Activated CD8-positive, alpha-beta T cell treated with anti-CD3 and anti-CD28 coated beads, Interleukin-2, amount 10 ng/mL, durations not matched to agents 7 days and 5 days (primary cell): ENCODE measurements around the gene BICD2. TPM values are rescaled to one million over a fixed set of nuclear protein-coding genes. Genes with fewer than 3 reads are reported as not detected.
A peak's percentile ranks its signal among the peaks of the same experiment; 100 is the strongest.

Experiments used
- ATAC-seq: fragments of 150-1000 bp; cut with Tn5 transposase; one replicate; pipeline ENCODE4 v1.10.0; 2021; ENCODE audit warnings: moderate library complexity
- CTCF ChIA-PET: fragments of 350-600 bp; sonication (Branson Sonifier 250); formaldehyde crosslinking; loops from one replicate; lab custom pipeline; 2021; ENCODE audit warnings: antibody characterized with exemption; lab: Charles Lee
- POLR2A ChIA-PET: fragments of 350-600 bp; sonication (Branson Sonifier 250); formaldehyde crosslinking; loops from one replicate; lab custom pipeline; 2021; ENCODE audit warnings: antibody characterized with exemption; lab: Charles Lee
- DNase-seq: peaks from one replicate; pipeline ENCODE4 v3.0.0-alpha.2; 2020
- H3K27ac Mint-ChIP-seq: one replicate; pipeline ENCODE4 v1.8.0; 2021; ENCODE audit warnings: mild to moderate bottlenecking, mixed read lengths
- H3K27me3 Mint-ChIP-seq: one replicate; pipeline ENCODE4 v1.8.0; 2021; ENCODE audit warnings: low read depth, mixed read lengths
- H3K36me3 Mint-ChIP-seq: one replicate; pipeline ENCODE4 v1.8.0; 2021; ENCODE audit warnings: low read depth, mixed read lengths
- H3K4me1 Mint-ChIP-seq: one replicate; pipeline ENCODE4 v1.8.0; 2021; ENCODE audit warnings: low read depth, mixed read lengths
- H3K4me3 Mint-ChIP-seq: one replicate; pipeline ENCODE4 v1.8.0; 2021; ENCODE audit warnings: mild to moderate bottlenecking, mixed read lengths
- H3K9me3 Mint-ChIP-seq: one replicate; pipeline ENCODE4 v1.8.0; 2022; ENCODE audit warnings: mixed read lengths; ENCODE audit not compliant: insufficient read depth
- total RNA-seq, 2 experiments: library from RNA; stranded (reverse); gene quantifications; one replicate each; pipeline ENCODE4 v1.2.3, GENCODE V29; 2021

The BICD2 gene
- total RNA-seq, 2 experiments from 2014 or later = 31.9 to 32.5 TPM

GRCh38 chr9:92760070-92760469, 4.6 kb downstream of the BICD2 start:
- Mint-ChIP-seq H3K27ac (no peak overlapping the region), H3K9me3 (peaks cover 6% of the 10 kb centered on the region), H3K4me1 (peaks cover 37% of the 10 kb centered on the region), H3K27me3 (no peaks in the 10 kb centered on the region), H3K36me3 (peaks cover 12% of the 10 kb centered on the region), H3K4me3 (no peak overlapping the region)
- ChIA-PET CTCF (interaction anchor here (1.8 kb wide), 1 partner anchor 31 kb away, joined by 5 read pairs; no protein-coding TSS in a partner anchor), POLR2A (no interaction called here)
- DNase-seq (no peak), ATAC-seq (no peak)

GRCh38 chr9:92759446-92759845, 5.2 kb downstream of the BICD2 start:
- ChIA-PET POLR2A (no interaction called here), CTCF (interaction anchor here (0.7 to 1.8 kb wide), 3 partner anchors 32 to 56 kb away, joined by 3 to 7 read pairs (median 5); no protein-coding TSS in a partner anchor)
- Mint-ChIP-seq H3K27ac (no peak overlapping the region), H3K4me1 (peaks cover 40% of the 10 kb centered on the region), H3K36me3 (peaks cover 17% of the 10 kb centered on the region), H3K9me3 (peaks cover 6% of the 10 kb centered on the region), H3K4me3 (no peak overlapping the region), H3K27me3 (no peaks in the 10 kb centered on the region)
- no peak for DNase-seq
- ATAC-seq = no peak

GRCh38 chr9:92756792-92757191, 7.8 kb downstream of the BICD2 start:
- POLR2A ChIA-PET = no interaction called here
- Mint-ChIP-seq H3K27ac (no peak overlapping the region), H3K4me1 (peaks cover 34% of the 10 kb centered on the region), H3K4me3 (no peak overlapping the region), H3K36me3 (peaks cover 22% of the 10 kb centered on the region), H3K27me3 (no peaks in the 10 kb centered on the region), H3K9me3 (peaks cover 6% of the 10 kb centered on the region)
- ATAC-seq (no peak), DNase-seq (no peak)
- CTCF ChIA-PET = no interaction called here

- Mint-ChIP-seq H3K36me3 (peaks cover 22% of the 10 kb centered on the region), H3K4me1 (peaks cover 21% of the 10 kb centered on the region), H3K9me3 (peaks cover 6% of the 10 kb centered on the region), H3K4me3 (no peak overlapping the region), H3K27ac (no peak overlapping the region), H3K27me3 (no peaks in the 10 kb centered on the region)
- DNase-seq (no peak), ATAC-seq (no peak)
- CTCF ChIA-PET = interaction anchor here (1.4 kb wide), 1 partner anchor 11 kb away, joined by 3 read pairs; no protein-coding TSS in a partner anchor
- POLR2A ChIA-PET = no interaction called here
These were observed 10.4 kb downstream of the BICD2 start for GRCh38 chr9:92754091-92754745.

- H3K36me3 Mint-ChIP-seq = peaks cover 22% of the 10 kb centered on the region
- DNase-seq = no peak
- H3K4me1 Mint-ChIP-seq = peaks cover 24% of the 10 kb centered on the region
- H3K9me3 Mint-ChIP-seq = peaks cover 6% of the 10 kb centered on the region
- H3K4me3 Mint-ChIP-seq = no peak overlapping the region
- ATAC-seq = no peak
- H3K27ac Mint-ChIP-seq = peak overlapping the region; percentile 48
- CTCF ChIA-PET = interaction anchor here (1.0 kb wide), 1 partner anchor 35 kb away, joined by 3 read pairs; no protein-coding TSS in a partner anchor
- H3K27me3 Mint-ChIP-seq = no peaks in the 10 kb centered on the region
- POLR2A ChIA-PET = no interaction called here
These were observed 11.7 kb downstream of the BICD2 start for GRCh38 chr9:92752812-92753404.

GRCh38 chr9:92749934-92750315, 14.7 kb downstream of the BICD2 start:
- H3K27me3 Mint-ChIP-seq = no peaks in the 10 kb centered on the region
- H3K27ac Mint-ChIP-seq = no peak overlapping the region
- H3K36me3 Mint-ChIP-seq = peaks cover 13% of the 10 kb centered on the region
- H3K4me1 Mint-ChIP-seq = peaks cover 29% of the 10 kb centered on the region
- H3K4me3 Mint-ChIP-seq = no peak overlapping the region
- no peak for ATAC-seq
- H3K9me3 Mint-ChIP-seq = no peaks in the 10 kb centered on the region
- ChIA-PET POLR2A (interaction anchor here (0.7 kb wide), 1 partner anchor 323 kb away, joined by 3 read pairs; no protein-coding TSS in a partner anchor), CTCF (no interaction called here)
- DNase-seq = no peak

GRCh38 chr9:92749071-92749933, 15.3 kb downstream of the BICD2 start:
- H3K9me3 Mint-ChIP-seq = no peaks in the 10 kb centered on the region
- no peaks in the 10 kb centered on the region for H3K27me3 Mint-ChIP-seq
- peaks cover 27% of the 10 kb centered on the region for H3K4me1 Mint-ChIP-seq
- DNase-seq (no peak), ATAC-seq (no peak)
- H3K27ac Mint-ChIP-seq = no peak overlapping the region
- CTCF ChIA-PET = no interaction called here
- no peak overlapping the region for H3K4me3 Mint-ChIP-seq
- POLR2A ChIA-PET = interaction anchor here (0.7 kb wide), 1 partner anchor 324 kb away, joined by 3 read pairs; no protein-coding TSS in a partner anchor
- peaks cover 7% of the 10 kb centered on the region for H3K36me3 Mint-ChIP-seq

GRCh38 chr9:92748233-92748497, 16.5 kb downstream of the BICD2 start:
- ChIA-PET POLR2A (no interaction called here), CTCF (no interaction called here)
- no peaks in the 10 kb centered on the region for H3K9me3 Mint-ChIP-seq
- no peak overlapping the region for H3K4me3 Mint-ChIP-seq
- H3K4me1 Mint-ChIP-seq = peaks cover 26% of the 10 kb centered on the region
- no peak overlapping the region for H3K27ac Mint-ChIP-seq
- no peaks in the 10 kb centered on the region for H3K27me3 Mint-ChIP-seq
- ATAC-seq = no peak
- peaks cover 4% of the 10 kb centered on the region for H3K36me3 Mint-ChIP-seq
- DNase-seq = no peak

GRCh38 chr9:92747459-92748232, 17.0 kb downstream of the BICD2 start:
- Mint-ChIP-seq H3K9me3 (no peaks in the 10 kb centered on the region), H3K27me3 (no peaks in the 10 kb centered on the region), H3K27ac (no peak overlapping the region), H3K36me3 (no peaks in the 10 kb centered on the region), H3K4me1 (peaks cover 22% of the 10 kb centered on the region), H3K4me3 (no peak overlapping the region)
- DNase-seq (no peak), ATAC-seq (no peak)
- ChIA-PET CTCF (interaction anchor here (1.2 kb wide), 1 partner anchor 43 kb away, joined by 3 read pairs; no protein-coding TSS in a partner anchor), POLR2A (no interaction called here)

GRCh38 chr9:92746567-92747458, 17.8 kb downstream of the BICD2 start:
- peaks cover 15% of the 10 kb centered on the region for H3K4me1 Mint-ChIP-seq
- no peak overlapping the region for H3K27ac Mint-ChIP-seq
- ChIA-PET POLR2A (no interaction called here), CTCF (interaction anchor here (1.2 kb wide), 1 partner anchor 44 kb away, joined by 3 read pairs; no protein-coding TSS in a partner anchor)
- DNase-seq (no peak), ATAC-seq (no peak)
- H3K4me3 Mint-ChIP-seq = no peak overlapping the region
- no peaks in the 10 kb centered on the region for H3K36me3 Mint-ChIP-seq
- H3K27me3 Mint-ChIP-seq = no peaks in the 10 kb centered on the region
- no peaks in the 10 kb centered on the region for H3K9me3 Mint-ChIP-seq
